ENCODE measurements around the gene TASP1.

TASP1 gene

GRCh38 chr20:13342469-13343242 lies 296.1 kb downstream of the TASP1 start:
- no peak for DNase-seq (ENCODE audit: low spot score)

- no peak for DNase-seq (ENCODE audit: low spot score)
Measured at GRCh38 chr20:13341737-13342393, 296.9 kb downstream of the TASP1 start.

DNA sequence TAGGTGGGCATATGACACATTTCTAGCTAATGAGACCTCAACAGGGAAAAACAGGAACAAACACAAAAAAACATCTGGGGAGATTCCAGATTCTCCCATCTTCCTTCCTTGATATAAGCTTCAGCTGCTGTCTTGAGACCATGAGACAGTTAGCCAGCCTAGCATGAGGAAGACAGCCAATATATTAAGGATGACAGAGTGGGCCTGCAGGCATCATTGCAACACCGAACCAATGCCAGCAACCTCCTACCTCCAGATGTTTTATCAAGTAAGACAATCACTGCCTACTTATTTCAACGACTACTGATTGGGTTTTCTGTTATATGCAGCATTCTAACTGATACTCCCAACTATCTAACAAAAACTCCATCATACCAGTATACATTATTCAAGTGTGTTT lies 298.6 kb downstream of the TASP1 start:
- no peak for DNase-seq (ENCODE audit: low spot score)
